IPS-20b (cell line): ENCODE measurements around the gene GRM2.

Source experiments
- H3K27ac ChIP-seq: one replicate; pipeline ENCODE4 v1.5.1; 2013; ENCODE audit warnings: low read length
- H3K27me3 ChIP-seq: 2 replicates; pipeline ENCODE4 v1.6.1; 2013; ENCODE audit warnings: mild to moderate bottlenecking, low read length, inconsistent platforms; ENCODE audit not compliant: insufficient read depth
- H3K36me3 ChIP-seq: 2 replicates; pipeline ENCODE4 v1.6.1; 2013; ENCODE audit warnings: low read depth, mild to moderate bottlenecking, inconsistent platforms, low read length, moderate library complexity; ENCODE audit not compliant: insufficient read depth
- H3K4me1 ChIP-seq: 2 replicates; pipeline ENCODE4 v1.6.1; 2013; ENCODE audit warnings: mild to moderate bottlenecking, control low read depth, inconsistent platforms, low read length, moderate library complexity; ENCODE audit not compliant: insufficient read depth
- H3K4me3 ChIP-seq: 2 replicates; pipeline ENCODE4 v1.5.1; 2013; ENCODE audit warnings: mild to moderate bottlenecking, low read length, inconsistent platforms
- H3K9ac ChIP-seq: 2 replicates; pipeline ENCODE4 v1.6.1; 2013; ENCODE audit warnings: low read depth, mild to moderate bottlenecking, inconsistent platforms, low read length, moderate library complexity
- H3K9me3 ChIP-seq: 2 replicates; pipeline ENCODE4 v1.6.1; 2013; ENCODE audit warnings: mild to moderate bottlenecking, low read depth, low read length, inconsistent platforms; ENCODE audit not compliant: insufficient read depth

The GRM2 gene

GRCh38 chr3:51706788-51707731 lies at the start of gene GRM2:
Gene GRM2, plus strand, starts transcription at chr3:51707068. Its CDS starts 1,916 bp downstream, at chr3:51708984.
- Histone ChIP-seq H3K4me3 (peak within 1 kb of the TSS; percentile 75), H3K4me1 (peaks cover 10% of the 10 kb centered on the region; the same call in 1 of the 2 replicates), H3K27ac (no peak within 1 kb of the TSS), H3K36me3 (no peaks in the 10 kb centered on the region), H3K9ac (peak within 1 kb of the TSS; percentile 49; the same call in 1 of the 2 replicates), H3K9me3 (no peaks in the 10 kb centered on the region), H3K27me3 (peaks cover 33% of the 10 kb centered on the region)

GRCh38 chr3:51657234-51657633 lies 49.6 kb upstream of the GRM2 start:
- H3K9me3 ChIP-seq: no peaks in the 10 kb centered on the region
- no peaks in the 10 kb centered on the region for H3K4me1 ChIP-seq
- H3K9ac ChIP-seq: no peak overlapping the region
- no peaks in the 10 kb centered on the region for H3K27me3 ChIP-seq
- H3K27ac ChIP-seq: no peak overlapping the region
- peaks cover 64% of the 10 kb centered on the region for H3K36me3 ChIP-seq
- H3K4me3 ChIP-seq: no peak overlapping the region

GRCh38 chr3:51659942-51660341 lies 46.9 kb upstream of the GRM2 start:
- Histone ChIP-seq H3K4me3 (no peak overlapping the region), H3K27me3 (no peaks in the 10 kb centered on the region), H3K36me3 (peaks cover 74% of the 10 kb centered on the region)

GRCh38 chr3:51662456-51662855 lies 44.4 kb upstream of the GRM2 start:
- Histone ChIP-seq H3K27ac (no peak overlapping the region), H3K4me1 (no peaks in the 10 kb centered on the region), H3K4me3 (no peak overlapping the region), H3K36me3 (peaks cover 53% of the 10 kb centered on the region), H3K9ac (no peak overlapping the region), H3K27me3 (no peaks in the 10 kb centered on the region), H3K9me3 (no peaks in the 10 kb centered on the region)

More at GRCh38 chr3:51659942-51660341, 46.9 kb upstream of the GRM2 start:
- Histone ChIP-seq H3K4me1 (no peaks in the 10 kb centered on the region), H3K9ac (no peak overlapping the region), H3K9me3 (no peaks in the 10 kb centered on the region), H3K27ac (no peak overlapping the region)

- H3K27ac ChIP-seq: no peak overlapping the region
Measured at GRCh38 chr3:51668756-51669155, 38.1 kb upstream of the GRM2 start.

GRCh38 chr3:51669241-51670052 lies 37.4 kb upstream of the GRM2 start:
- Histone ChIP-seq H3K36me3 (no peaks in the 10 kb centered on the region), H3K9ac (peak overlapping the region; percentile 37; the same call in 1 of the 2 replicates), H3K4me1 (peaks cover 9% of the 10 kb centered on the region), H3K4me3 (no peak overlapping the region), H3K27me3 (peaks cover 9% of the 10 kb centered on the region; the same call in 1 of the 2 replicates), H3K27ac (no peak overlapping the region), H3K9me3 (no peaks in the 10 kb centered on the region)

More at GRCh38 chr3:51668756-51669155, 38.1 kb upstream of the GRM2 start:
- Histone ChIP-seq H3K4me3 (no peak overlapping the region), H3K9ac (peak overlapping the region; percentile 37; the same call in 1 of the 2 replicates), H3K9me3 (no peaks in the 10 kb centered on the region), H3K36me3 (peaks cover under 1% of the 10 kb centered on the region; the same call in 1 of the 2 replicates), H3K27me3 (peaks cover 9% of the 10 kb centered on the region; the same call in 1 of the 2 replicates), H3K4me1 (peaks cover 9% of the 10 kb centered on the region)

GRCh38 chr3:51670053-51670822 lies 36.6 kb upstream of the GRM2 start:
- Histone ChIP-seq H3K36me3 (no peaks in the 10 kb centered on the region), H3K4me1 (peaks cover 9% of the 10 kb centered on the region), H3K27me3 (peaks cover 9% of the 10 kb centered on the region; the same call in 1 of the 2 replicates), H3K4me3 (peak overlapping the region; percentile 86), H3K9me3 (no peaks in the 10 kb centered on the region), H3K27ac (no peak overlapping the region), H3K9ac (peak overlapping the region; percentile 80; the same call in 1 of the 2 replicates)

- Histone ChIP-seq H3K27ac (no peak within 1 kb of the TSS), H3K4me1 (peaks cover 9% of the 10 kb centered on the region)
Measured at GRCh38 chr3:51670823-51671733, 35.8 kb upstream of the GRM2 start, which contains the start of gene TEX264. Gene TEX264, plus strand, starts transcription at chr3:51671252. Its CDS starts 3,053 bp downstream, at chr3:51674305.

GRCh38 chr3:51671734-51672475 lies 35.0 kb upstream of the GRM2 start:
- no peaks in the 10 kb centered on the region for H3K36me3 ChIP-seq
- H3K9ac ChIP-seq: peak overlapping the region; percentile 80
- peaks cover 9% of the 10 kb centered on the region; the same call in 1 of the 2 replicates for H3K27me3 ChIP-seq
- peak overlapping the region; percentile 86 for H3K4me3 ChIP-seq
- H3K9me3 ChIP-seq: no peaks in the 10 kb centered on the region
- H3K27ac ChIP-seq: no peak overlapping the region
- H3K4me1 ChIP-seq: peaks cover 9% of the 10 kb centered on the region

More at GRCh38 chr3:51670823-51671733, 35.8 kb upstream of the GRM2 start, which contains the start of gene TEX264:
- Histone ChIP-seq H3K27me3 (peaks cover 9% of the 10 kb centered on the region; the same call in 1 of the 2 replicates), H3K9me3 (no peaks in the 10 kb centered on the region), H3K9ac (peak within 1 kb of the TSS; percentile 80), H3K4me3 (peak within 1 kb of the TSS; percentile 86), H3K36me3 (no peaks in the 10 kb centered on the region)
